ENCODE measurements around the gene MEGF9.
"Not testable (repeated sequence)": the region's sequence is repeated elsewhere in the genome, so short reads cannot be mapped to it uniquely, and the experiment has no call there.

MEGF9 gene

GRCh38 chr9:120628925-120629497 lies 85.3 kb downstream of the MEGF9 start:
- DNase-seq; H3K4me1 Mint-ChIP-seq (ENCODE audit: low read depth in 2 of 2); H3K27ac Mint-ChIP-seq: not testable (repeated sequence)

GRCh38 chr9:120628207-120628924 lies 85.9 kb downstream of the MEGF9 start:
- H3K36me3 Mint-ChIP-seq (ENCODE audit: insufficient read depth): peaks cover 4% of the 10 kb centered on the region
- no peak for DNase-seq
- ATAC-seq (replicated peaks): no peak
- no peaks in the 10 kb centered on the region for H3K9me3 Mint-ChIP-seq
- H3K27ac Mint-ChIP-seq: no peak overlapping the region
- no peaks in the 10 kb centered on the region for H3K27me3 Mint-ChIP-seq
- no peaks in the 10 kb centered on the region for H3K4me1 Mint-ChIP-seq (ENCODE audit: low read depth in 2 of 2)
- no peak overlapping the region for H3K4me3 Mint-ChIP-seq

More at GRCh38 chr9:120628925-120629497, 85.3 kb downstream of the MEGF9 start:
- H3K36me3 Mint-ChIP-seq (ENCODE audit: insufficient read depth); H3K4me3 Mint-ChIP-seq; ATAC-seq (replicated peaks); H3K27me3 Mint-ChIP-seq; H3K9me3 Mint-ChIP-seq: not testable (repeated sequence)

- Mint-ChIP-seq H3K4me1 (ENCODE audit: low read depth in 2 of 2) (no peaks in the 10 kb centered on the region), H3K4me3 (no peak overlapping the region), H3K9me3 (no peaks in the 10 kb centered on the region), H3K27me3 (no peaks in the 10 kb centered on the region), H3K27ac (no peak overlapping the region), H3K36me3 (ENCODE audit: insufficient read depth) (peaks cover 4% of the 10 kb centered on the region)
- ATAC-seq (replicated peaks): no peak
- no peak for DNase-seq
Observed at GRCh38 chr9:120627073-120627472, 87.2 kb downstream of the MEGF9 start.

GRCh38 chr9:120626512-120626911 lies 87.8 kb downstream of the MEGF9 start:
- DNase-seq (no peak), ATAC-seq (replicated peaks) (no peak)
- no peaks in the 10 kb centered on the region for H3K4me1 Mint-ChIP-seq (ENCODE audit: low read depth in 2 of 2)
- H3K27me3 Mint-ChIP-seq: no peaks in the 10 kb centered on the region
- H3K36me3 Mint-ChIP-seq (ENCODE audit: insufficient read depth): peaks cover 4% of the 10 kb centered on the region
- no peak overlapping the region for H3K4me3 Mint-ChIP-seq
- H3K27ac Mint-ChIP-seq: no peak overlapping the region
- no peaks in the 10 kb centered on the region for H3K9me3 Mint-ChIP-seq

GRCh38 chr9:120625222-120625621 lies 89.0 kb downstream of the MEGF9 start:
- Mint-ChIP-seq H3K9me3 (no peaks in the 10 kb centered on the region), H3K27me3 (no peaks in the 10 kb centered on the region), H3K4me1 (ENCODE audit: low read depth in 2 of 2) (peaks cover 0 to 1% of the 10 kb centered on the region in 2 donors), H3K27ac (peak overlapping the region in 1 of 2 donors; percentile 62), H3K36me3 (ENCODE audit: insufficient read depth) (peaks cover 4% of the 10 kb centered on the region), H3K4me3 (no peak overlapping the region)
- ATAC-seq (replicated peaks) (no peak), DNase-seq (no peak)

- H3K9me3 Mint-ChIP-seq: no peaks in the 10 kb centered on the region
- ATAC-seq (replicated peaks): no peak
- peaks cover 4% of the 10 kb centered on the region for H3K36me3 Mint-ChIP-seq (ENCODE audit: insufficient read depth)
- H3K4me3 Mint-ChIP-seq: no peak overlapping the region
- DNase-seq: no peak
- no peaks in the 10 kb centered on the region for H3K27me3 Mint-ChIP-seq
- peaks cover 0 to 6% of the 10 kb centered on the region in 2 donors for H3K4me1 Mint-ChIP-seq (ENCODE audit: low read depth in 2 of 2)
- no peak overlapping the region for H3K27ac Mint-ChIP-seq
Observed at GRCh38 chr9:120622790-120623189, 91.5 kb downstream of the MEGF9 start.

- ATAC-seq (replicated peaks) (no peak), DNase-seq (no peak)
- no peaks in the 10 kb centered on the region for H3K9me3 Mint-ChIP-seq
- H3K27ac Mint-ChIP-seq: peak overlapping the region in 1 of 2 donors; percentile 57
- H3K27me3 Mint-ChIP-seq: no peaks in the 10 kb centered on the region
- peaks cover 4% of the 10 kb centered on the region for H3K36me3 Mint-ChIP-seq (ENCODE audit: insufficient read depth)
- peaks cover 0 to 6% of the 10 kb centered on the region in 2 donors for H3K4me1 Mint-ChIP-seq (ENCODE audit: low read depth in 2 of 2)
- no peak overlapping the region for H3K4me3 Mint-ChIP-seq
Observed at GRCh38 chr9:120621941-120622340, 92.3 kb downstream of the MEGF9 start.

GRCh38 chr9:120619751-120620655 lies 94.3 kb downstream of the MEGF9 start:
- Mint-ChIP-seq H3K27ac (no peak overlapping the region), H3K4me1 (ENCODE audit: low read depth in 2 of 2) (peaks cover 0 to 6% of the 10 kb centered on the region in 2 donors), H3K27me3 (no peaks in the 10 kb centered on the region), H3K9me3 (no peaks in the 10 kb centered on the region), H3K4me3 (no peak overlapping the region), H3K36me3 (ENCODE audit: insufficient read depth) (no peaks in the 10 kb centered on the region)
- peak; percentile 44 to 55 (median 44) for DNase-seq
- peak; percentile 90 for ATAC-seq (replicated peaks)

GRCh38 chr9:120616966-120617935 lies 97.0 kb downstream of the MEGF9 start:
- no peak for DNase-seq
- peak overlapping the region in 1 of 2 donors; percentile 3 for H3K27ac Mint-ChIP-seq
- H3K4me1 Mint-ChIP-seq (ENCODE audit: low read depth in 2 of 2): peaks cover 0 to 6% of the 10 kb centered on the region in 2 donors

GRCh38 chr9:120612218-120612617 lies 102.1 kb downstream of the MEGF9 start:
- Mint-ChIP-seq H3K9me3 (no peaks in the 10 kb centered on the region), H3K27ac (no peak overlapping the region), H3K4me1 (ENCODE audit: low read depth in 2 of 2) (no peaks in the 10 kb centered on the region), H3K27me3 (no peaks in the 10 kb centered on the region), H3K4me3 (no peak overlapping the region), H3K36me3 (ENCODE audit: insufficient read depth) (peaks cover 3% of the 10 kb centered on the region)
- no peak for DNase-seq
- ATAC-seq (replicated peaks): no peak

More at GRCh38 chr9:120616966-120617935, 97.0 kb downstream of the MEGF9 start:
- H3K4me3 Mint-ChIP-seq: no peak overlapping the region
- peaks cover 3% of the 10 kb centered on the region for H3K36me3 Mint-ChIP-seq (ENCODE audit: insufficient read depth)
- H3K27me3 Mint-ChIP-seq: no peaks in the 10 kb centered on the region
- no peaks in the 10 kb centered on the region for H3K9me3 Mint-ChIP-seq
- ATAC-seq (replicated peaks): no peak

- H3K27me3 Mint-ChIP-seq: no peaks in the 10 kb centered on the region
- peaks cover 3% of the 10 kb centered on the region for H3K36me3 Mint-ChIP-seq (ENCODE audit: insufficient read depth)
- no peak overlapping the region for H3K4me3 Mint-ChIP-seq
- ATAC-seq (replicated peaks) (no peak), DNase-seq (no peak)
- H3K4me1 Mint-ChIP-seq (ENCODE audit: low read depth in 2 of 2): no peaks in the 10 kb centered on the region
- no peaks in the 10 kb centered on the region for H3K9me3 Mint-ChIP-seq
- H3K27ac Mint-ChIP-seq: no peak overlapping the region
Observed at GRCh38 chr9:120611690-120612068, 102.6 kb downstream of the MEGF9 start.

GRCh38 chr9:120610975-120611689 lies 103.1 kb downstream of the MEGF9 start:
- H3K4me1 Mint-ChIP-seq (ENCODE audit: low read depth in 2 of 2): no peaks in the 10 kb centered on the region
- peaks cover 3% of the 10 kb centered on the region for H3K36me3 Mint-ChIP-seq (ENCODE audit: insufficient read depth)
- no peaks in the 10 kb centered on the region for H3K9me3 Mint-ChIP-seq
- H3K27me3 Mint-ChIP-seq: no peaks in the 10 kb centered on the region
- no peak overlapping the region for H3K27ac Mint-ChIP-seq
- no peak for DNase-seq
- no peak overlapping the region for H3K4me3 Mint-ChIP-seq
- no peak for ATAC-seq (replicated peaks)
